ENCODE data around the gene PTS.

GRCh38 chr11:112212710-112213109, 13.5 kb upstream of the PTS start:
- TF ChIP-seq CTCF (IDR thresholded peaks at IDR 0.05) (no peak), POLR2A (IDR thresholded peaks at IDR 0.05) (no peak)
